ENCODE measurements around the gene DDX10.

- TF ChIP-seq CTCF (IDR thresholded peaks at IDR 0.05) (no peak), POLR2A (IDR thresholded peaks at IDR 0.05) (no peak)
These were observed 1.6 kb upstream of the DDX10 start for GRCh38 chr11:108663154-108663877.
